MM.1S (cell line): Measurements from ENCODE around the gene ARFRP1.

Experiments
- DNase-seq: peaks from one replicate; pipeline ENCODE4 v3.0.0-alpha.2; 2015
- H2AFZ ChIP-seq: fragments of 300-600 bp; sonication (generic); 2 replicates; pipeline ENCODE4 v1.6.0; 2016; ENCODE audit warnings: antibody characterized with exemption, low read length
- H3F3A ChIP-seq: fragments of 300-600 bp; sonication (generic); 2 replicates; pipeline ENCODE4 v1.6.1; 2016; ENCODE audit warnings: mild to moderate bottlenecking, antibody characterized with exemption, low read length, moderate library complexity, mixed read lengths; ENCODE audit not compliant: insufficient read depth
- H3K27ac ChIP-seq: fragments of 300-600 bp; sonication (generic); 2 replicates; pipeline ENCODE4 v1.5.1; 2016; ENCODE audit warnings: mild to moderate bottlenecking, low read length
- H3K27me3 ChIP-seq: fragments of 300-600 bp; sonication (generic); replicated peaks from 2 replicates; pipeline ENCODE4 v1.6.0; 2016; ENCODE audit warnings: low read length; ENCODE audit not compliant: insufficient read depth
- H3K36me3 ChIP-seq: fragments of 300-600 bp; sonication (generic); replicated peaks from 2 replicates; pipeline ENCODE4 v1.6.1; 2016; ENCODE audit warnings: mild to moderate bottlenecking, low read length, mixed read lengths; ENCODE audit not compliant: insufficient read depth
- H3K4me1 ChIP-seq: fragments of 300-600 bp; sonication (generic); 2 replicates; pipeline ENCODE4 v1.6.1; 2016; ENCODE audit warnings: low read length, mixed read lengths
- H3K4me2 ChIP-seq: fragments of 300-600 bp; sonication (generic); 2 replicates; pipeline ENCODE4 v1.6.0; 2016; ENCODE audit warnings: low read depth, low read length
- H3K4me3 ChIP-seq: fragments of 300-600 bp; sonication (generic); 2 replicates; pipeline ENCODE4 v1.5.1; 2016; ENCODE audit warnings: low read length, mixed read lengths
- H3K79me2 ChIP-seq: fragments of 300-600 bp; sonication (generic); 2 replicates; pipeline ENCODE4 v1.6.1; 2016; ENCODE audit warnings: mixed run types, low read length, mixed read lengths
- H3K9ac ChIP-seq: fragments of 300-600 bp; sonication (generic); 2 replicates; pipeline ENCODE4 v1.6.1; 2016; ENCODE audit warnings: low read length, mixed read lengths
- H3K9me2 ChIP-seq: fragments of 300-600 bp; sonication (generic); replicated peaks from 2 replicates; pipeline ENCODE4 v1.6.1; 2016; ENCODE audit warnings: mild to moderate bottlenecking, low read length, mixed read lengths; ENCODE audit not compliant: insufficient read depth
- H3K9me3 ChIP-seq: fragments of 300-600 bp; sonication (generic); replicated peaks from 2 replicates; pipeline ENCODE4 v1.6.1; 2016; ENCODE audit warnings: mild to moderate bottlenecking, low read length, mixed read lengths; ENCODE audit not compliant: insufficient read depth
- H4K20me1 ChIP-seq: fragments of 300-600 bp; sonication (generic); 2 replicates; pipeline ENCODE4 v1.6.1; 2016; ENCODE audit warnings: mild to moderate bottlenecking, low read length, moderate library complexity, mixed read lengths; ENCODE audit not compliant: insufficient read depth
- EZH2 ChIP-seq: fragments of 300-600 bp; sonication (generic); optimal IDR thresholded peaks from 2 replicates; pipeline ENCODE3; 2017; ENCODE audit warnings: low read depth, mild to moderate bottlenecking, antibody characterized with exemption, low read length, mixed read lengths
- EZH2phosphoT487 ChIP-seq: fragments of 300-600 bp; sonication (generic); IDR thresholded peaks from 2 replicates; pipeline ENCODE4 v1.6.1; 2018; ENCODE audit warnings: antibody characterized with exemption, low read length
- TF ChIP-seq, protein P1 (sequence below): fragments of 300-600 bp; sonication (generic); IDR thresholded peaks from 2 replicates; pipeline ENCODE4 v1.5.1; 2016; ENCODE audit warnings: antibody characterized with exemption, low read length, mixed read lengths

ARFRP1 gene

DNA sequence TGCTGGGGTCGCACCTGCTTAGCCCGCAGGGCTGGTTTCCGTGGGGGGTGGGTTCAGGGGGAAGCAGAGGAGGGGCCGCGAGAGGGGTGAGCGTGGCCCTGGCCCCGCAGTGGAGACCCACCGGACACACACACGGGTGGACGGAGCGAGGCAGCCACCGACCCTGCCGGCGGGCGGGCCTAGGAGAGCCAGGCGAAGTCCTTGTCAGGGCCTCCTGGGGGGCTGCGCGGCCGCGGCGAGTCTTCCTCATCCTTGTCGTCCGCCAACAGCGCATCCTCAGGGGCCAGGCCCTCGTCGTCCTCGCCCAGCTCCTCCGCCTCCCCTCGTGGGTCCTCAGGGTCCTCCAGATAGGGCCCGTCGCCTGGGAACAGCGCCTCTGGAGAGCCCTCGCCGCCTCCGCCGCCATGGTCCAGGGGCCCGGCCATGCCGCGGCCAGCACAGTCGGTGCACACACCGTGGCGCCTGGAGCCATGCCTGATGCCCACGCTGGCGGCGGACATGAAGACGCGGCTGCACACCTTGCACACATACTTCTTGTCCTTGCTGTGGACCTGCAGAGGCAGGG, 39.1 kb upstream of the ARFRP1 start:
- H3K9ac ChIP-seq = no peak overlapping the region
- DNase-seq = no peak
- H3K36me3 ChIP-seq = no peaks in the 10 kb centered on the region
- TF ChIP-seq EZH2 (no peak), EZH2phosphoT487 (no peak)
- TF ChIP-seq, protein P1, sequence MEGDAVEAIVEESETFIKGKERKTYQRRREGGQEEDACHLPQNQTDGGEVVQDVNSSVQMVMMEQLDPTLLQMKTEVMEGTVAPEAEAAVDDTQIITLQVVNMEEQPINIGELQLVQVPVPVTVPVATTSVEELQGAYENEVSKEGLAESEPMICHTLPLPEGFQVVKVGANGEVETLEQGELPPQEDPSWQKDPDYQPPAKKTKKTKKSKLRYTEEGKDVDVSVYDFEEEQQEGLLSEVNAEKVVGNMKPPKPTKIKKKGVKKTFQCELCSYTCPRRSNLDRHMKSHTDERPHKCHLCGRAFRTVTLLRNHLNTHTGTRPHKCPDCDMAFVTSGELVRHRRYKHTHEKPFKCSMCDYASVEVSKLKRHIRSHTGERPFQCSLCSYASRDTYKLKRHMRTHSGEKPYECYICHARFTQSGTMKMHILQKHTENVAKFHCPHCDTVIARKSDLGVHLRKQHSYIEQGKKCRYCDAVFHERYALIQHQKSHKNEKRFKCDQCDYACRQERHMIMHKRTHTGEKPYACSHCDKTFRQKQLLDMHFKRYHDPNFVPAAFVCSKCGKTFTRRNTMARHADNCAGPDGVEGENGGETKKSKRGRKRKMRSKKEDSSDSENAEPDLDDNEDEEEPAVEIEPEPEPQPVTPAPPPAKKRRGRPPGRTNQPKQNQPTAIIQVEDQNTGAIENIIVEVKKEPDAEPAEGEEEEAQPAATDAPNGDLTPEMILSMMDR = no peak
- H4K20me1 ChIP-seq = no peaks in the 10 kb centered on the region
- H3K9me3 ChIP-seq = no peaks in the 10 kb centered on the region
- no peak overlapping the region for H3K27ac ChIP-seq
- no peaks in the 10 kb centered on the region for H3F3A ChIP-seq
- no peak overlapping the region for H2AFZ ChIP-seq
- no peaks in the 10 kb centered on the region for H3K4me1 ChIP-seq
- 0 out of 2 replicates have a peak, but pooled peaks cover 15% of the 10 kb centered on the region for H3K27me3 ChIP-seq
- H3K4me2 ChIP-seq = no peak overlapping the region
- no peaks in the 10 kb centered on the region for H3K9me2 ChIP-seq
- H3K79me2 ChIP-seq = no peaks in the 10 kb centered on the region
- no peak overlapping the region for H3K4me3 ChIP-seq

DNA sequence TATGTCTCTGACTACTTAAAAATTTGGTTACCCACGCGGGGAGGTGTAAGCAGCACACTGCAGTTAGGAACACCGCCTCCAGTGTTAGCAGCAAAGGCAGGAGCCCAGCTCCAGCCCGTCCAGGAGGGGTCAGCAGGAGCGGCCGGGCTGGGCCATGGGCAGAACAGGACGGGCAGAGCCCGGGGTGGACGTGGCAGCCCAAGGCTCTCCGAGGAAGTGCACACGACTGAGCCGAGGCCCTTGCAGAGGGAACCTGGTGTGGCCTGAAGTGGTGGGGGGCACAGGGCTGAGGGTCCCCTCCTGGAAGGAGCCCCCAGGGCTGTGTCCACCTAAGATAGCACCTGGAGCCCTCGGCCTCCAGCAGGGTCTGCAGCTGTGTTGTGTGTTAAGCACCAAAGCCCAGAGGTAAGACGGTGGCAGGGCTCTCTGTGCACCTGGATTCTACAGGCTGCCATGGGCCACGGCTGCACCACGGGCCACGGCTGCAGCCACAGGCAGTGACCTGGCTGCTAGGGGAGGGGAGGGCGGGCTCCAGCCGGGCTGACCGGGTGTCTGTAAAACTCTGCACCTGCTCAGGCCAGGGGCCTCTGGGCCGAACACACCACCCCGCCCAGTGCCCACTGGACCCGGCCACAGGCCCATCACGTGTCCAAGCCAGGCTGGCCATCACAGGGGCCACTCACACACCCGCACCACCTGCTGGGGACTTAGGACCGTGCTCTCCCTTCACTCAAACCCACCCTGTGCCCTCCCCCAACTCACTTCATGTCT, 38.4 kb upstream of the ARFRP1 start:
- no peaks in the 10 kb centered on the region for H3F3A ChIP-seq
- no peak overlapping the region for H3K27ac ChIP-seq
- no peak overlapping the region for H2AFZ ChIP-seq
- H3K9me3 ChIP-seq = no peaks in the 10 kb centered on the region
- H3K4me2 ChIP-seq = no peak overlapping the region
- no peak overlapping the region for H3K4me3 ChIP-seq
- no peaks in the 10 kb centered on the region for H4K20me1 ChIP-seq
- no peaks in the 10 kb centered on the region for H3K79me2 ChIP-seq
- H3K27me3 ChIP-seq = 0 out of 2 replicates have a peak, but pooled peaks cover 15% of the 10 kb centered on the region
- TF ChIP-seq, protein P1 = no peak
- TF ChIP-seq EZH2 (no peak), EZH2phosphoT487 (no peak)
- H3K36me3 ChIP-seq = no peaks in the 10 kb centered on the region
- no peaks in the 10 kb centered on the region for H3K9me2 ChIP-seq
- no peak for DNase-seq
- no peak overlapping the region for H3K9ac ChIP-seq
- H3K4me1 ChIP-seq = no peaks in the 10 kb centered on the region

GRCh38 chr20:63745424-63745805, 37.6 kb upstream of the ARFRP1 start:
- Histone ChIP-seq H3K9ac (no peak overlapping the region), H3K9me3 (no peaks in the 10 kb centered on the region), H3K4me3 (no peak overlapping the region), H3K36me3 (no peaks in the 10 kb centered on the region), H3K4me1 (no peaks in the 10 kb centered on the region), H4K20me1 (no peaks in the 10 kb centered on the region), H3K9me2 (no peaks in the 10 kb centered on the region), H3F3A (no peaks in the 10 kb centered on the region), H3K27ac (no peak overlapping the region), H3K4me2 (no peak overlapping the region), H2AFZ (no peak overlapping the region), H3K27me3 (0 out of 2 replicates have a peak, but pooled peaks cover 8% of the 10 kb centered on the region), H3K79me2 (no peaks in the 10 kb centered on the region)
- no peak for DNase-seq
- TF ChIP-seq, protein P1 = no peak
- TF ChIP-seq EZH2phosphoT487 (no peak), EZH2 (no peak)
